ENCODE measurements around the gene DNAJC5G. TPM values are rescaled to one million over a fixed set of nuclear protein-coding genes. Genes with fewer than 3 reads are reported as not detected.

The DNAJC5G gene
- total and polyA plus RNA-seq, 2 donors (not counting 1 experiment from before 2014, with no cell fraction given): not detected

DNA sequence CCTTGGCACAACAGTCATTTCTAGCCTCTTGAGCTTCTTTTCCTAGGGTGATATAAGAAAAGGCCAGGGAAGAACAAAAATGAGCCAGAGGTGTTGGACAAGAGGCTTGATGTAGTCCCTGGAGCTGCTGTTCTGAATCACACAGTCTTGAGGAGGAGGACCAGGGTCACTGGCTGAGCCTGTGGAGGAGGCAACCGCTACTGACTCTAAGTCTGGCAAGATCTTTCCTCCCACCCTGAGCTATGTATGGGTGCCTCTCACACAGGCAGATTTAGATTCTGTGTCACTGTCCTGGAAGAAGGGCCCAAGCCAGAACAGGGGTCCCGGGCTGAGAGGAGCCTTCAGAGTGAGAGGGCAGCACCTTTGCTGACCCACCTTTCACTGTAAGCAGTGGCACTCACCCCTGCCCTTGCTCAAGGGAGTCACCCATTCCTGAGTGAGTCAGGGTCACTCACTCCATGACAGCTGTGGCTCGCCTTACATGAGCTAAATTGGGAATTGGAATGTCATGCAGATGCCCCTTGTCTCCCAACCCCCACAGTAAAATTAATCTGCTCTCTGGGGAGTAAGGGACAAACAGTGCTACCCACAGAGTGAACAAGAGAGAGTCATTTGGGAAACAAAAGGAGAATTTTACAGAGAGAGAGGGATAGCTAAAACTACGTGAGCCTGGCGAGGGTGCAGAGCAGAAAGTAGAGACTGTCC lies 6.8 kb downstream of the DNAJC5G start, which contains the start of gene TRIM54:
Gene TRIM54 (plus strand): TSS at position 575 of the 705 bp plus-strand sequence. CDS start 303 bp downstream, outside the sequence.
- no peaks in the 10 kb centered on the region for H3K79me2 ChIP-seq (ENCODE audit: control insufficient read depth, insufficient read depth, low read length)
- no peak for DNase-seq (ENCODE audit: low read depth in 2 of 2)
- TF ChIP-seq, protein P1, sequence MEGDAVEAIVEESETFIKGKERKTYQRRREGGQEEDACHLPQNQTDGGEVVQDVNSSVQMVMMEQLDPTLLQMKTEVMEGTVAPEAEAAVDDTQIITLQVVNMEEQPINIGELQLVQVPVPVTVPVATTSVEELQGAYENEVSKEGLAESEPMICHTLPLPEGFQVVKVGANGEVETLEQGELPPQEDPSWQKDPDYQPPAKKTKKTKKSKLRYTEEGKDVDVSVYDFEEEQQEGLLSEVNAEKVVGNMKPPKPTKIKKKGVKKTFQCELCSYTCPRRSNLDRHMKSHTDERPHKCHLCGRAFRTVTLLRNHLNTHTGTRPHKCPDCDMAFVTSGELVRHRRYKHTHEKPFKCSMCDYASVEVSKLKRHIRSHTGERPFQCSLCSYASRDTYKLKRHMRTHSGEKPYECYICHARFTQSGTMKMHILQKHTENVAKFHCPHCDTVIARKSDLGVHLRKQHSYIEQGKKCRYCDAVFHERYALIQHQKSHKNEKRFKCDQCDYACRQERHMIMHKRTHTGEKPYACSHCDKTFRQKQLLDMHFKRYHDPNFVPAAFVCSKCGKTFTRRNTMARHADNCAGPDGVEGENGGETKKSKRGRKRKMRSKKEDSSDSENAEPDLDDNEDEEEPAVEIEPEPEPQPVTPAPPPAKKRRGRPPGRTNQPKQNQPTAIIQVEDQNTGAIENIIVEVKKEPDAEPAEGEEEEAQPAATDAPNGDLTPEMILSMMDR (conservative IDR thresholded peaks at IDR 0.05 in 1 of 2, IDR thresholded peaks at IDR 0.05 in 1 of 2; ENCODE audit: low read depth in 1 of 2, low read length in 2 of 2): no peak
- TF ChIP-seq EZH2 (IDR thresholded peaks at IDR 0.05; ENCODE audit: low read length, missing control alignments): no peak
- no peaks in the 10 kb centered on the region for H4K20me1 ChIP-seq (ENCODE audit: control insufficient read depth, extremely low read depth, insufficient read depth, low read length)
- H2AFZ ChIP-seq (ENCODE audit: low read length): no peak within 1 kb of the TSS
- no peak within 1 kb of the TSS for H3K4me3 ChIP-seq (replicated peaks in 1 of 4; ENCODE audit: control extremely low read depth in 1 of 4, insufficient read depth in 1 of 4, low read depth in 3 of 4, low read length in 4 of 4)
- H3K4me1 ChIP-seq (ENCODE audit: control insufficient read depth, extremely low read depth, insufficient read depth, low read length): peaks cover 7% of the 10 kb centered on the region
- no peak within 1 kb of the TSS for H3K9ac ChIP-seq (ENCODE audit: insufficient read depth, low read length)
- H3K27ac ChIP-seq (ENCODE audit: insufficient read depth, low read length): no peak within 1 kb of the TSS
- peak within 1 kb of the TSS; percentile 46 for H3K4me2 ChIP-seq (ENCODE audit: extremely low read depth, insufficient read depth, low read length)
- no peaks in the 10 kb centered on the region for H3K9me3 ChIP-seq (ENCODE audit: control insufficient read depth, insufficient read depth, low read depth, low read length)
- H3K27me3 ChIP-seq (ENCODE audit: control insufficient read depth, insufficient read depth, low read length): peaks cover 4% of the 10 kb centered on the region
- no peaks in the 10 kb centered on the region for H3K36me3 ChIP-seq (ENCODE audit: control insufficient read depth, insufficient read depth, low read length)

DNA sequence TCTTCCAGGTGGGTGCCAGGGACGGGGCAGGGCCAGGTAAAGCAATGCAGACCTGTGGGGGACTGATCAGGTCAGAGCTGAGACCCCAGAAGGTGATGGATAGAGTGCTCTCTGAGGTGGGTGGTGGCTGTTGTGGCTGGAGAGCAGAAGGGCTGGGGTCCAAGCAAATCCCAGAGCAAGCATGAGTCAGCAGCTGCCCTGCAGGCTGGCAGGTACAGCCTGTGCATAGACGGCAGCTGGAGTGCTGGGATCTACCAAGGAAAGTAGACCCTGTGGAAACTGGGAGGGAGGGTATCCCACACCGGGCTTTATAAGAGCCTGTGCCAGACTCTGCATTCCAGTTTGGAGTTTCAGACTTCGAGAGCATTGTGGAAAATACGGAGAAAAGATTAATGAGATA lies 7.7 kb downstream of the DNAJC5G start:
- Histone ChIP-seq H3K9ac (ENCODE audit: insufficient read depth, low read length) (no peak overlapping the region), H3K4me3 (replicated peaks in 1 of 4; ENCODE audit: control extremely low read depth in 1 of 4, insufficient read depth in 1 of 4, low read depth in 3 of 4, low read length in 4 of 4) (no peak overlapping the region), H3K4me2 (ENCODE audit: extremely low read depth, insufficient read depth, low read length) (no peak overlapping the region), H3K4me1 (ENCODE audit: control insufficient read depth, extremely low read depth, insufficient read depth, low read length) (peaks cover 7% of the 10 kb centered on the region), H3K36me3 (ENCODE audit: control insufficient read depth, insufficient read depth, low read length) (no peaks in the 10 kb centered on the region), H2AFZ (ENCODE audit: low read length) (no peak overlapping the region), H3K27me3 (ENCODE audit: control insufficient read depth, insufficient read depth, low read length) (no peaks in the 10 kb centered on the region), H3K79me2 (ENCODE audit: control insufficient read depth, insufficient read depth, low read length) (no peaks in the 10 kb centered on the region), H3K27ac (ENCODE audit: insufficient read depth, low read length) (no peak overlapping the region), H4K20me1 (ENCODE audit: control insufficient read depth, extremely low read depth, insufficient read depth, low read length) (no peaks in the 10 kb centered on the region), H3K9me3 (ENCODE audit: control insufficient read depth, insufficient read depth, low read depth, low read length) (no peaks in the 10 kb centered on the region)
- no peak for DNase-seq (ENCODE audit: low read depth in 2 of 2)
- no peak for TF ChIP-seq EZH2 (IDR thresholded peaks at IDR 0.05; ENCODE audit: low read length, missing control alignments)
- TF ChIP-seq, protein P1 (conservative IDR thresholded peaks at IDR 0.05 in 1 of 2, IDR thresholded peaks at IDR 0.05 in 1 of 2; ENCODE audit: low read depth in 1 of 2, low read length in 2 of 2): no peak

DNA sequence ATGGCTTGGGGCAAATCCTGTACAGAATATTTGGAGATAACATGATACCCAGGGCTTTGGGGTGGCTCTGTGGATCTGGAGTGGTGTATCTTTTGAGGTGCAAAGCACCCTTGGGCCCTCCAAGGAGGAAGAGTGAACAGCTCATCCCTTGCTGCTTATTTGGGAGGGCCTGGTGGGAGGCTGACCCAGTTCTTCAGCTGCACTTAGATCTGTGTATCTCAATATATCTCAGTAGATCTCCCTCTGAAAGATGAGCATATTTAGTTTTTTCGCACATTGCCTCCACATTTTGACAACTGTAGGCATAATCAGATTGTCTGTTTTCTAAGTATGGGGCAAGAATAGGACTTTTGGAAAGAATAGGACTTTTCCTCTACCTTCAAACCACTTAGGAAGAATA lies 9.8 kb downstream of the DNAJC5G start:
- no peak overlapping the region for H3K4me3 ChIP-seq (replicated peaks in 1 of 4; ENCODE audit: control extremely low read depth in 1 of 4, insufficient read depth in 1 of 4, low read depth in 3 of 4, low read length in 4 of 4)
- no peaks in the 10 kb centered on the region for H3K79me2 ChIP-seq (ENCODE audit: control insufficient read depth, insufficient read depth, low read length)
- no peaks in the 10 kb centered on the region for H3K36me3 ChIP-seq (ENCODE audit: control insufficient read depth, insufficient read depth, low read length)
- no peak overlapping the region for H3K9ac ChIP-seq (ENCODE audit: insufficient read depth, low read length)
- no peak overlapping the region for H3K4me2 ChIP-seq (ENCODE audit: extremely low read depth, insufficient read depth, low read length)
- H3K9me3 ChIP-seq (ENCODE audit: control insufficient read depth, insufficient read depth, low read depth, low read length): no peaks in the 10 kb centered on the region
- no peak for DNase-seq (ENCODE audit: low read depth in 2 of 2)
- H3K27ac ChIP-seq (ENCODE audit: insufficient read depth, low read length): no peak overlapping the region
- H2AFZ ChIP-seq (ENCODE audit: low read length): no peak overlapping the region
- H4K20me1 ChIP-seq (ENCODE audit: control insufficient read depth, extremely low read depth, insufficient read depth, low read length): no peaks in the 10 kb centered on the region
- H3K4me1 ChIP-seq (ENCODE audit: control insufficient read depth, extremely low read depth, insufficient read depth, low read length): peaks cover 7% of the 10 kb centered on the region
- TF ChIP-seq, protein P1 (conservative IDR thresholded peaks at IDR 0.05 in 1 of 2, IDR thresholded peaks at IDR 0.05 in 1 of 2; ENCODE audit: low read depth in 1 of 2, low read length in 2 of 2): no peak
- TF ChIP-seq EZH2 (IDR thresholded peaks at IDR 0.05; ENCODE audit: low read length, missing control alignments): no peak
- no peaks in the 10 kb centered on the region for H3K27me3 ChIP-seq (ENCODE audit: control insufficient read depth, insufficient read depth, low read length)

Measured in fibroblast of lung (primary cell).